Gastroesophageal sphincter (tissue), 4 donors: Measurements from ENCODE around the gene CATSPERE. TPM values are rescaled to one million over a fixed set of nuclear protein-coding genes. Genes with fewer than 3 reads are reported as not detected.
"Not testable (repeated sequence)": the region's sequence is repeated elsewhere in the genome, so short reads cannot be mapped to it uniquely, and the experiment has no call there.

Experiments used
- ATAC-seq: fragments of 150-250 bp; one replicate; pipeline ENCODE4 v1.9.1; 2016; ENCODE audit warnings: mild to moderate bottlenecking, moderate library complexity
- H3K27ac ChIP-seq, 4 donors: fragments of 200-600 bp; sonication (generic) in 3 of 4; 1 replicate in 3 of 4; 2 replicates in 1 of 4; pipeline ENCODE4 v1.5.1; 2016 to 2019
- H3K27me3 ChIP-seq: fragments of 200-600 bp; sonication (generic); one replicate; pipeline ENCODE4 v1.5.1; 2019
- H3K36me3 ChIP-seq, 2 donors: fragments of 200-600 bp; sonication (generic); one replicate each; pipeline ENCODE4 v1.5.1; 2019; ENCODE audit warnings: control low read depth in 1 of 2
- H3K4me1 ChIP-seq, 3 donors: fragments of 200-600 bp; sonication (generic); 1 replicate in 2 of 3; 2 replicates in 1 of 3; pipeline ENCODE4 v1.5.1; 2016 to 2019; ENCODE audit warnings: control low read depth in 2 of 3
- H3K4me3 ChIP-seq, 2 donors: fragments of 200-600 bp; sonication (generic); one replicate each; pipeline ENCODE4 v1.5.1; 2019; ENCODE audit warnings: mild to moderate bottlenecking in 1 of 2, moderate library complexity in 1 of 2
- H3K9me3 ChIP-seq, 3 donors: fragments of 200-600 bp; sonication (generic); one replicate each; pipeline ENCODE4 v1.5.1; 2017 to 2019; ENCODE audit warnings: control low read depth in 2 of 3
- EP300 ChIP-seq: sonication (generic); formaldehyde crosslinking; IDR thresholded peaks from one replicate; pipeline ENCODE4 v1.6.1; 2017; ENCODE audit warnings: antibody characterized with exemption, mild to moderate bottlenecking
- POLR2A ChIP-seq, 2 donors: fragments of 450-650 bp; IDR thresholded peaks; one replicate each; pipeline ENCODE4 v1.6.1; 2017; ENCODE audit warnings: antibody characterized with exemption in 2 of 2, mild to moderate bottlenecking in 2 of 2, moderate library complexity in 1 of 2
- POLR2AphosphoS5 ChIP-seq: sonication (generic); formaldehyde crosslinking; IDR thresholded peaks from one replicate; pipeline ENCODE4 v1.6.1; 2017; ENCODE audit warnings: antibody characterized with exemption
- WGBS, 2 donors: methylation state at CpG; one replicate each; pipeline ENCODE4 v1.1.5; 2018; ENCODE audit warnings: low coverage in 1 of 2; 5-methylcytosine and 5-hydroxymethylcytosine counted together
- total RNA-seq, 4 donors: library from RNA; depleted of rRNA; stranded (reverse); fragments of >200 nt; gene quantifications; one replicate each; pipeline ENCODE4 v1.1.0, GENCODE V29; 2016
- TF ChIP-seq, protein P1 (sequence below), 4 experiments: fragments of 200-600 bp in 2 of 4; fragments of 450-650 bp in 2 of 4; sonication (generic) in 1 of 4; IDR thresholded peaks; one replicate each; pipeline ENCODE4 v1.5.1; 2017 to 2019; ENCODE audit warnings: antibody characterized with exemption in 4 of 4, mild to moderate bottlenecking in 2 of 4, moderate library complexity in 2 of 4

Gene CATSPERE
- total RNA-seq, 4 donors from 2014 or later: 1.2 to 2.7 (median 2.3) TPM

DNA sequence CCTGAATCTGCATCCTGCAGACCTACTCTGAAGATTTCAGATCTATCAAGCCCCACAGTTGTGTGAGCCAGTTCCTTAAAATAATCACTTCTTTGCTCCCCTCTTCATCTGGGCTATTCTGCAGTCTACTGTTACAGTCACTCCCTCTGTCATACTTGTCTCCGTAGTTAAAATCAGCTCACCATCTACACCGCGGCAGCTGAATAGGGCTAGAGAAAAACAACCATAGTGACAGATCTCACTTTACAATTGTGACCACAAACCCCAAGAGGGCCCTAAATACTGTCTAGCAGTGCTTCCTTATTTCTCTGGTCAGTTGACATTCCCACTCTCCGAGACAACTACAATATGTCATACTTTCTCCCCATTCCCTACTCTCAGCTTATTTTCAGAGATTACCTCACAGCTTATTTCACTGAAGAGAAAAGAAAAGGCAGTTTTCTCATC is 204.7 kb downstream of the CATSPERE start:
- 67 to 73% methylated on average over 4 of the region's 4 CpGs for WGBS, 2 donors

DNA sequence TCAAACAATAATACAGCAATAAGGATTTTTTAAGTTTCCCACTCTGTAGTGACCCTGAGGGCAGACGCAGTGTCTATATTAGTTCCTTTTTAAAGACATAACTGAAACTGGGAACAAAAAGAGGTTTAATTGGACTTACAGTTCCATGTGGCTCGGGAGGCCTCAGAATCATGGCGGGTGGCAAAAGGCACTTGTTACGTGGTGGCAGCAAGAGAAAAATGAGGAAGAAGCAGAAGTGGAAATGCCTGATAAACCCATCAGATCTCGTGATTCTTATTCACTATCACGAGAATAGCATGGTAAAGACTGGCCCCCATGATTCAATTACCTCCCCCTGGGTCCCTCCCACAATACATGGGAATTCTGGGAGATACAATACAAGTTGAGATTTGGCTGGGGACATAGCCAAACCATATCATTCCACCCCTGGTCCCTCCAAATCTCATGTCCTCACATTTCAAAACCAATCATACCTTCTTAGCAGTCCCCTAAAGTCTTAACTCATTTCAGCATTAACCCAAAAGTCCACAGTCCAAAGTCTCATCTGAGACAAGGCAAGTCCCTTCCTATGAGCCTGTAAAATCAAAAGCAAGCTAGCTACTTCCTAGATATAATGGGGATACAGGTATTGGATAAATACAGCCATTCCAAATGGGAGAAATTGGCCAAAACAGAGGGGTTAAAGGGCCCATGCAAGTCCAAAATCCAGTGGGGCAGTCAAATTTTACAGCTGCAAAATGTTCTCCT is 205.8 kb downstream of the CATSPERE start:
- not testable (repeated sequence) for H3K36me3 ChIP-seq, H3K27me3 ChIP-seq, H3K4me3 ChIP-seq, H3K27ac ChIP-seq, ATAC-seq, H3K9me3 ChIP-seq
- 86 to 98% methylated on average over 4 to 6 of the region's 6 CpGs for WGBS, 2 donors
- H3K4me1 ChIP-seq: peaks cover 0 to 29% (median 0%) of the 10 kb centered on the region in 3 donors

More for the DNA sequence above, 204.7 kb downstream of the CATSPERE start:
- Histone ChIP-seq H3K4me1 (peaks cover 0 to 29% (median 0%) of the 10 kb centered on the region in 3 donors), H3K4me3 (no peak overlapping the region), H3K9me3 (no peaks in the 10 kb centered on the region), H3K27ac (no peak overlapping the region), H3K27me3 (no peaks in the 10 kb centered on the region), H3K36me3 (no peaks in the 10 kb centered on the region)
- no peak for ATAC-seq
- TF ChIP-seq, protein P1, sequence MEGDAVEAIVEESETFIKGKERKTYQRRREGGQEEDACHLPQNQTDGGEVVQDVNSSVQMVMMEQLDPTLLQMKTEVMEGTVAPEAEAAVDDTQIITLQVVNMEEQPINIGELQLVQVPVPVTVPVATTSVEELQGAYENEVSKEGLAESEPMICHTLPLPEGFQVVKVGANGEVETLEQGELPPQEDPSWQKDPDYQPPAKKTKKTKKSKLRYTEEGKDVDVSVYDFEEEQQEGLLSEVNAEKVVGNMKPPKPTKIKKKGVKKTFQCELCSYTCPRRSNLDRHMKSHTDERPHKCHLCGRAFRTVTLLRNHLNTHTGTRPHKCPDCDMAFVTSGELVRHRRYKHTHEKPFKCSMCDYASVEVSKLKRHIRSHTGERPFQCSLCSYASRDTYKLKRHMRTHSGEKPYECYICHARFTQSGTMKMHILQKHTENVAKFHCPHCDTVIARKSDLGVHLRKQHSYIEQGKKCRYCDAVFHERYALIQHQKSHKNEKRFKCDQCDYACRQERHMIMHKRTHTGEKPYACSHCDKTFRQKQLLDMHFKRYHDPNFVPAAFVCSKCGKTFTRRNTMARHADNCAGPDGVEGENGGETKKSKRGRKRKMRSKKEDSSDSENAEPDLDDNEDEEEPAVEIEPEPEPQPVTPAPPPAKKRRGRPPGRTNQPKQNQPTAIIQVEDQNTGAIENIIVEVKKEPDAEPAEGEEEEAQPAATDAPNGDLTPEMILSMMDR (IDR thresholded peaks at IDR 0.05): no peak
- TF ChIP-seq EP300 (no peak), POLR2A (IDR thresholded peaks at IDR 0.05) (no peak), POLR2AphosphoS5 (no peak)

DNA sequence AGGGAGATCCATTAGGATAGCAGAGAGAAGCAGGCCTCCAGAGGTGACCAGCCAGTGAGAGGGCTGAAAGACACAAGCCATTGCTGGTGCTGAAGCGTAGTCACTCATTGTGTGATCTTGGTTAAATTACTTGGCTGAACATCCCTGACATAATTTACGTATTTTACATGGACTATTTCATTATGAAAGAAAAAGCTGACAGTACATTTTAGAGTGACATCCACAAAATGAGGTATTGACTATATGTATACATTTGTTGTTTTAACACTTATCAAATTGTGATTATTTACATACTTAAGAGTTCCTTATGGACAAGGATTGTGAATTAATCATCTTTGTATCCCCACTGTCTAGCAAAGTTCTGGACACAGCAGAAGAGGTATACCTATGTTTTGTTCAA is 206.7 kb downstream of the CATSPERE start:
- Histone ChIP-seq H3K4me1 (peaks cover 0 to 38% (median 0%) of the 10 kb centered on the region in 3 donors), H3K27me3 (no peaks in the 10 kb centered on the region), H3K9me3 (no peaks in the 10 kb centered on the region), H3K4me3 (no peak overlapping the region), H3K36me3 (no peaks in the 10 kb centered on the region), H3K27ac (no peak overlapping the region)
- 84 to 91% methylated on average over 2 of the region's 2 CpGs for WGBS, 2 donors
- TF ChIP-seq, protein P1 (IDR thresholded peaks at IDR 0.05): no peak
- TF ChIP-seq EP300 (no peak), POLR2AphosphoS5 (no peak), POLR2A (IDR thresholded peaks at IDR 0.05) (no peak)
- no peak for ATAC-seq

DNA sequence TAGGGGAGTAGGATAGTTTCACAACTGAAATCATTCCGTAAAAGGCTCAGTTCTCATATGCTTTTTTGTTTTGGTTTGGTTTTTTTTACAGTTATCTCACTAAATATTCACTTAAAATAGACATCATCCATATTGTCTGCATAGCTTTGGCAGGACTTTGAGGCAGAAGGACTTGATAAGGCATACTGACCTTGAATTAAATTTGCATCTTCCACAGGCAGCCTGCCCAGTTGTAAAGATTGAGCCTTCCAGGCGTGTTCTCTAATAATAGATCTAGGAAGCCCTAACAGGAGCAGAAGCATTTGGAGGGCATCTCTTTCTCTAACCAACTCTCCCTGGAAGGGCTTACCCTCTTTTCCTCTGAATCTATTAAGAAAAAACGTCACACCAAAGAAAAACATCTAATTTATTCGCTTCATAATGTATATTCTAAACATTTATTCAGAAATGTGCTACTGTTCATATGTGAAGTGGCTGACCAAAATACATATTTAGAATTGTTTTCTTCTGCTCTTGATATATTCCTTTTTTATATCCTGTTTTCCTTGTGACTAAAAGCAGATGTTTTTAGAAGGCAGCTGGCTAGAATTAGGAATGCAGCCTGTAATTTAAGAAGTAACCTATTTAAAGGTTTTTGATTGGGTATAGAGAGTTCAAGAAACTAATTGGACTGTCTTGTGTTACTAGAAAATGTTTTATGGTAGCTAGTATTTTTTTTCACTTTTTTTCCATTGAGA is 212.0 kb downstream of the CATSPERE start:
- Histone ChIP-seq H3K9me3 (no peaks in the 10 kb centered on the region), H3K4me1 (peaks cover 4 to 32% (median 8%) of the 10 kb centered on the region in 3 donors), H3K27ac (peak overlapping the region; percentile 31 to 72 (median 60)), H3K27me3 (no peaks in the 10 kb centered on the region), H3K4me3 (no peak overlapping the region), H3K36me3 (no peaks in the 10 kb centered on the region)
- TF ChIP-seq EP300 (no peak), POLR2AphosphoS5 (no peak), POLR2A (IDR thresholded peaks at IDR 0.05) (no peak)
- TF ChIP-seq, protein P1 (IDR thresholded peaks at IDR 0.05): no peak
- 12 to 24% methylated on average over 4 of the region's 4 CpGs for WGBS, 2 donors
- ATAC-seq: no peak

DNA sequence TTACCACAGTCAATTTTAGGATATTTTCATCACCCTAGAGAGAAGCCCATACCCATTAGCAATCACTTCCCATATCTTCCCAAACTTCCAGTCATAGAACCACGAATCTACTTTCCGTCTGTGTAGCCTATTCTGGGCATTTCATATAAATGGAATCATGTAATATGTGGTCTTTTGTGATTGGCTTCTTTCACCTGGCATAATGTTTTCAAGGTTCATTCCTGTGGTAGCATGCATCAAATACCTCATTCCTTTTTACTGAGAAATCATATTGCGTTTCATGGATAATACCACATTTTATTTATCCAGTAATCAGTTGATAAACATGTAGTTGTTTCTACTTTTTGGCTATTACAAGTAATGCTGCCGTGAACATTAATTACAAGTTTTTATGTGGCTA is 213.4 kb downstream of the CATSPERE start:
- TF ChIP-seq, protein P1 (IDR thresholded peaks at IDR 0.05): no peak
- TF ChIP-seq EP300: no peak
- TF ChIP-seq POLR2AphosphoS5: no peak
- no peak for TF ChIP-seq POLR2A (IDR thresholded peaks at IDR 0.05)
- Histone ChIP-seq H3K27ac (no peak overlapping the region), H3K9me3 (no peaks in the 10 kb centered on the region), H3K4me3 (no peak overlapping the region), H3K27me3 (no peaks in the 10 kb centered on the region), H3K36me3 (no peaks in the 10 kb centered on the region), H3K4me1 (peaks cover 4 to 45% (median 17%) of the 10 kb centered on the region in 3 donors)
- ATAC-seq: no peak
- WGBS, 2 donors: 69 to 75% methylated on average over 4 of the region's 4 CpGs
